Stimulated activated CD4-positive, alpha-beta T cell treated with anti-CD3 and anti-CD28 coated beads, Interleukin-15, amount 100 ng/mL, for 1 hour (primary cell): ENCODE measurements around the gene ANGPTL2.

Source experiments
- DNase-seq, 2 donors: peaks; one replicate each; pipeline ENCODE4 v3.0.0-alpha.2; 2020; ENCODE audit warnings: low read depth in 1 of 2, low spot score in 1 of 2

Gene ANGPTL2

GRCh38 chr9:127051881-127052595, 70.4 kb downstream of the ANGPTL2 start:
- DNase-seq: no peak

- DNase-seq: no peak
Measured at GRCh38 chr9:127050591-127051001, 71.8 kb downstream of the ANGPTL2 start.

DNA sequence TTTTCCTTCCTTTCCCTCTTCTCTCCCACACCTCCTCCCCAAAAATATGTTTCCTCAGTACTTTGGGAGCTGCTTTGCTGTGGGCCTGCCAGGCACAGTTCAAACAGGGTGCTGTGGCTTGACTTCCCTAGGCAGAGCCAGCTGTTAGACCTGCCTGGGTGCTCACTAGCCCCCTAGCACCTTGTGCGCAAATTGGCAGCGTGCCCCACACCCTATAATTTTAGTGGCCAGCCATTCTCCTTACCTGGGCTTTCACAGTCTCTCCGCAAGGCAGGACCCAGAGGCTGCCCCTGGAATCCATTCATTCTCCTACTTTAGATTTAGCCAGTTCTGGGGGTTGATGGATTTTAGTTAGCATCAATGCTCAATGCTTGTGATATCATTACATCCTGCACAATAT, 72.3 kb downstream of the ANGPTL2 start:
- DNase-seq: no peak

DNA sequence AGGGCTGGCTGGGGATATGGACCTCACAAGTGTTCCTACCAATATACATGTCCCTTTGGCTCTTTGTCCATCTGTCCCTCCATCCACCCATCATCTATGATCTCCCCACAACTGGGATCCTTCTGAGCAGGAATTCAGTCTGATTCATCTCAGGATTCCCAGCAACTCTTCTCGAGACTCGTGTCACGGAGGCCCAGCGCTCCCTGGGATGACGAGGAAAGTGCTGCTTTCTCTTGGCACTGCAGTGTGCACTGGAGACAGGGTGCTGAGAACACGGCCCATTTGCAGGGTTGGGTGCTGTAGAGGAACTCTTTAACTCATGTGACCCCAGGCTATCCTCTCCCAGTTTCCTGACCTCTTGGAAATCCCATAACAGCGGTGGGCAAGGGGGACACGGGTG, 72.9 kb downstream of the ANGPTL2 start:
- no peak for DNase-seq

- no peak for DNase-seq
Measured at GRCh38 chr9:127049044-127049443, 73.4 kb downstream of the ANGPTL2 start.

- no peak for DNase-seq
Measured at GRCh38 chr9:127047971-127048370, 74.5 kb downstream of the ANGPTL2 start.

DNA sequence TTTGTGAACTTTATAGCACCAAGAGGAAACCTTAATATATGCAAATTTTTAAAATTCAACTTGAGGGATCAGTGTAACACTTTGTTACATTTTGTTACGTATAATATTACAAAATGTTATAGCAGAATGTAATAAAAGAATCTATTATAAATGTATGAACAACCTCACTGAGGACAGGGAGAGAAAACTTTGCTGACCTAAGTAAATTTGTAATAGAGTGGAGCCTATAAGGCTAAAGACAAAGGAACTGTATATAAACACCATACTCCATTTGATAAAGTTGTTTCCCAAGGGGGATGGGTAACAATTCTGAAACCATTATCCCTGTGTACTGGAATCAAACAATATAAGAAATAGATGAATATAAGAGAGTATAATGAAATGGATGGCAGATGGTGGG, 77.3 kb downstream of the ANGPTL2 start:
- no peak for DNase-seq

GRCh38 chr9:127039492-127039891, 82.9 kb downstream of the ANGPTL2 start:
- DNase-seq: no peak

DNA sequence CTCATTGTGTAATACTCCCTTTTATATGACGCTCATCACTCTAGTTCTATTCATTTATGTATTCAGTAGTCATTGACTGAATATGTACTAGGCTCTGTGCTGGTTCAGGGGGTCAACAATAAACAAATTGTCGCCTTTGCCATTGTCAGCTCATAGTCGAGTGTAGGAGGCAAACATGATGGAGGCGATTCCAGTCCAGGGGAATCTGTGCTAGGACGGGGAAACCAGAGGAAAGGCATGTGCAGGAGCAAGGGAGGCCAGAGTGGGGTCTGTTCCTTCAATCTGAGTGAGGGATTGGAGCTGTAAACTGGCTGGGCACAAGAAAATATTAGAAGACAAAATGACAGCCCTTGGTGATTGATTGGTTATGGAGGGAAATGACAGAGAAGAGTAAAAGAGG, 83.9 kb downstream of the ANGPTL2 start:
- no peak for DNase-seq
